Suppressor macrophage (primary cell): ENCODE data around the gene TF.
"Not testable (repeated sequence)": the region's sequence is repeated elsewhere in the genome, so short reads cannot be mapped to it uniquely, and the experiment has no call there.

Experiments used
- DNase-seq, 4 experiments: peaks; one replicate each; pipeline ENCODE4 v3.0.0-alpha.2; 2020 to 2022
- total RNA-seq, 17 experiments: gene quantifications; one replicate each; lab custom pipeline; 2026; ENCODE audit warnings: mixed read lengths in 6 of 17, inconsistent platforms in 3 of 17; lab: John Stamatoyannopoulos, UW

Gene TF
- 0 to 8.9 (median 0.06) reads per million in 17 experiments for total RNA-seq

DNA sequence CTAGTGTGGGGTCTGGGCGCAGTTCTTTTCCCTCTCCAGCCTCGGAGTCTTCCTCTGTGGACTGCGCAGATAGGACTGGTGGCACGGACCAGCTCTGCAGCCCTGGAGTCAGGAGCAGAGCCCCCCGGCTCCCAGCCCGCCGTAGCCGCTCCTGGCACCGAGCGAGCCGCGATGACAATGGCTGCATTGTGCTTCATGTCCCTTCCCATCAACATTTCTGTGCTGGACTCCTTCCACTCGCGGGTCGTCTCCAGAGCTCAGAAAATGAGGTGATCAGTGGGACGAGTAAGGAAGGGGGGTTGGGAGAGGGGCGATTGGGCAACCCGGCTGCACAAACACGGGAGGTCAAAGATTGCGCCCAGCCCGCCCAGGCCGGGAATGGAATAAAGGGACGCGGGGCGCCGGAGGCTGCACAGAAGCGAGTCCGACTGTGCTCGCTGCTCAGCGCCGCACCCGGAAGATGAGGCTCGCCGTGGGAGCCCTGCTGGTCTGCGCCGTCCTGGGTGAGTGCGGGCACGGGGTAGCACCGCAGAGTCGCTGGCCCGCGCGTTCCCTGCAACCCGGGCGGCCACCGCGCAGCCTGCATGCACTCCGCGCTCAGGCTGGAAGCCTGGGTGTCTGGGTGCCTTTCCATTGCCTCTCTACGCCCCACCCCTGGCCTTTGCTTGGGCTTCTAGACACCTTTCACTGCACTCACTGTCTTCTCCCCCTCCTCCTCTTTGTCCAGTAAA is at the start of gene TF:
Gene TF (plus strand): TSS at position 413 of the 731 bp plus-strand sequence. CDS start 48 bp downstream, at position 461.
- DNase-seq = no peak

DNA sequence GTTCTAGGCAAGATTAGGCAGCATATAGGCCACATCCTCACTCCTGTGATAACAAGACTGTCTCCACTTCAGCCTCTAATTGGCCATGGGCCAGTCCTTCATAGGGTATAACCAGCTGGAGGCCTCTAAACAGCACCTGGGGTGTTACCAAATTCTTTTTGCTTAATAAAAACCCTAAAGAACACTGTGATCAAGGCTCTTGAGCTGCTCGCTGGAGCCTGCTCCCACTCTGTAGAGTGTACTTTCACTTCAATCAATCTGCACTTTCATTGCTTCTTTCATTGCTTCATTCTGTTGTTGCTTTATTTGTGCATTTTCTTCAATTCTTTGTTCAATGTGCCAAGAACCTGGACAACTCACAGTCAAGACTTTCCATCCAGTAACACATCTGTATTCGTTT is 48.2 kb upstream of the TF start:
- DNase-seq = no peak

DNA sequence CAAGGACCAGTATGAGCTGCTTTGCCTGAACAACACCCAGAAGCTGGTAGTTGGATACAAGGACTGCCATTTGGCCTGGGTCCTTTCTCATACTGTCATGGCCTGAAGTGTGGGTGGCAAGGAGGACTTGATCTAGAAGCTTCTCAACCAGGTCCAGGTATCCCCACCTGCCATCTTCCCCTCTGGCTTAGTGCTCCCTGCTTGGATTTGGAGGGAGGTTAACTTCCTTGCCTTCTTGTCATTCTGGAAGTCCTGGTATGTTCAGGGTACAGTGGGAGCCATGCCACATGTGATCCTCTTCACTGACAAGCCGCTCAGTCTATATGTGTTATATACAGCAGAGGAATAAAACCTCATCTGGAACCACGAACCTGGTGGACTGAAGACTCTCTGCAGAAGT is 46.7 kb upstream of the TF start:
- DNase-seq = no peak

- DNase-seq = no peak
These were observed 46.3 kb upstream of the TF start for GRCh38 chr3:133699903-133700302.

- DNase-seq = no peak
These were observed 45.8 kb upstream of the TF start for GRCh38 chr3:133700351-133700750.

DNA sequence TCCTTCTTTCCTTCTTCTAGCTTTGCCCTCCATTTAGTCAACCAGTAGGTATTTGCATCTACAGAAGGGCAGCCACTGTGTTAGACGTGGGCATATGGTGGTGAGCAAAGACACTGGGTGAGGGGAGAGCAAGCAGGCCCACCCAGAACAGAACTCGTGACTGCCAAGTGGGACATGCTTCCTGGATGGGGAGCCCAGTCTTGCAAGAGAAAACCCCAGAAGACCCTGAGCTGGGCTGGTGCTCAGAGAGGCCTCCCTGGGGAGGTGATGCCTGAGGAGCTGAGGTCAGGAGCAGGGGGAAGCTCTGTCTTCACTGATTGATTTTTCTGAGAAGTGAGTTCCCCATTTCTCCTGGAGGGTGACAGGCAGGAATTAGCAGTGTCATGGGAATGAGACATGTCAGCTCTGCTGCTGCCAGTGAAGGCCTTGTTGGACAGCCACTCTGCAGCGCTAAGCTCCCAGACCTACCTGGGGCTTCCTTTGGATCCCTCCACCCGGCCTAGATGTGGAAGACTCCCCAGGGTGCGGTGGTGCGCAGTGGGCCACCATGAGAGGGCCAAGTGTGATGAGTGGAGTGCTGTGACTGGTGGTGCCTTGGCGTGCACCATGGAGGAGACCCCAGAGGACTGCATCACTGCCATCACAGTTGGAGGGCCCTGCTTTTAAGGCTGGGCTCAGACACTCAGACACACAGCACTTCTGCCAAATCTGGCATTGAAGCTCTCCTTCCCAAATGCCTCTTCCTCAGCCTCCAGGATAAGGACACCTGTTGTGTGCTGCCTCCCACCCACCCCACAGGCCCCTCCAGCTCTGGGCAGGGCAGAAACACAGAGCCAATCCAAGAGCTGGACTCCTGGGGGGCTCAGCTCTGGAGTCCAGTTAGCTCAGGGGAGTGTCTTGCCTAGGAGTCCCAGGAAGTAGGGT is 44.5 kb upstream of the TF start:
- DNase-seq = no peak

DNA sequence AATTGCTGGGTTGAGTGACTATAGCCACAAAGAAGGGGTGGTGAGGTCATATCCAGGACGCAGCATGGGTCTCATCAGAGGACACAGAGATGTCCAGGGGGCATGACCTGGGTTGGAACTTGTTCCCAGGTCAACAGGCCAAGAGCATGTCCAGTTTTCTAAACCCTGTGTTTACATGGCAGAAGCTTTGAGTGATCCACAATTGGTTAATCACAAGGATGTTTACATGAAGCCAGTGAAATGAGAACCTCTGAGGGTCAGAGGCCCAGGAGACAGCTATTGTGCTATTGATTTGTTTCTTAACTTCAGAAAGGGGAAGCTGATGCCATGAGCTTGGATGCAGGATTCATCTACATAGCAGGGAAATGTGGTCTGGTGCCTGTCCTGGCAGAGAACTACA is 42.3 kb upstream of the TF start:
- DNase-seq = no peak

DNA sequence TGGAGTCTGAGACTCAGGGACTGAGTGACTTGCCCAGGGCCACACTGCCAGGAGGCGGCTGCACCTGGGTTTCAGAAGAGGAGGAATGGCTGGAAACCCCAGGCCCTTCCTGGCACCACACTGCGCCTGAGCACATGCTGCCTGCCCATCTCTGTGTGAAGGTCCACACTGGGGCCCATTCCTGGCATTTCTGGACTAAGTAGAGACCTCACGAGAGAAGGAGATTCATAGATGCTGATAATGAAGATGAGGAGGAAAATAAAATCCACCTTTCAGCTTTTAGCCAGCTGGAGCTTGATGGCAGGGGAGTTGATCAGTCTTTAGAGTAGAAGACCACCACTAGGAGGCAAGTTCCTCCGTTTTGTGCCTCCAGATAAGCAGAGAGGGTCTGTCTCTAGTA is 40.2 kb upstream of the TF start:
- no peak for DNase-seq

DNA sequence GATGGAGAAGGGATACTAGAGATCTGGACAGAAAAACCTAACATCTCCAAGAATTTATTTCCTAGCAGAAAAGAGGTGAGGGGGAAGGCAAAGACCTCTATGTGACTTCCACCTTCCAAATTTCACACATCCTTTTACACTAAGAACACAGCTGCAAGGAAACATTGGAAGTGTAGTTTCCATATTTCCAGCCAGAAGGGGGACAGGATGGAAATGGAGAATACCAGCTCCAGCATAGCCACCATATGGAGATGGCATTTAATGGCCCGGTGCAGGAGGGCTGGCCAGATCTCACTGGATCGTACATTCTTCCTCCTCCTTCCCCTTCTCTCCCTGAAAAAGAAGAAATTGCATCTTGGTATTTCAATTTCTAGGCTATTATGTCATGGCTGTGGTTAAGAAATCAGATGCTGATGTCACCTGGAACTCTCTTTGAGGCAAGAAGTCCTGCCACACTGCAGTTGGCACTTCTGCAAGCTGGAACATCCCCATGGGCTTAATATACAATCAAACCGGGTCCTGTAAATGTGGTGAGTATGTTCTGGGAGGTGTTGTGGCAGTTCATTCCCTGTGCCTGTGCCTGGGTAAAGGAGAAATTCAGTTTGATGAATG is 36.9 kb upstream of the TF start:
- peak; percentile 9 to 43 (median 40) for DNase-seq

DNA sequence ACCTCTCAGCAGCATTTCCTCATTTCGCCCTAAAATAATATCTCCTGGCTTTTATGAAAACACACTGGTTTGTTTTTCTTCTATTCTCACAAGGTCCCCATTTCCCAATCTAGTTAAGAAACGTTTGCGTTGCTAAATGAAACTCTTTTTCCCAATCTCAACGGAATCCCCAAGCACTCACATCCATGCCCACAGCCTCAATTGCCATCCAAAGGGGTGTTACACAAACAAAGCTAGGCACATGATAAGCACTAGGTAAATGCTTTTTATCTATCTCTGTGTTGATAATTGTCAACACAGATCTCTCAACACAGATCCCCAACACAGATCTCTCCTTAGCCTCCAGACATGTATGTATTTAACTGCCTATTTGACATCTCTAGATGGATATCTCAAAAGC is 35.2 kb upstream of the TF start:
- DNase-seq = no peak

DNA sequence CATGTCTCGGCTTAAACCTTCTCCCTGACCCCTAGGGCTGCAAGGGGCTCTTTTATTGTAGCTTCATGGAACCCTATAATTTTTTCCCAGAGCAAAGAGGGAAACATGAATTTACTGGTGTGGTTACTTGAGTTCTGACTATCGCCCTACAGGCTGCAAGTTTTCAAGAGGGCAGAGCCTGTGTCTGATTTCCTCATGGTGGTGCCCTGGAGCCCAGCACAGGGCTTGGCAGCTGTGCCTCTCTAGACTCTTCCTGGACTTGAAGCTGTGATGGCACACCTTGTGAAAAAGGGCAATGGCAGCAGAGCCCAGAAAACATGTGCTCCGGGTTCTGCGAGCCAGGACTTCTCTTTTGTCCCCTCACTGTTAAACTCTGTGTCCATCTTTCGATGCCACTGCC is 34.2 kb upstream of the TF start:
- DNase-seq = no peak

DNA sequence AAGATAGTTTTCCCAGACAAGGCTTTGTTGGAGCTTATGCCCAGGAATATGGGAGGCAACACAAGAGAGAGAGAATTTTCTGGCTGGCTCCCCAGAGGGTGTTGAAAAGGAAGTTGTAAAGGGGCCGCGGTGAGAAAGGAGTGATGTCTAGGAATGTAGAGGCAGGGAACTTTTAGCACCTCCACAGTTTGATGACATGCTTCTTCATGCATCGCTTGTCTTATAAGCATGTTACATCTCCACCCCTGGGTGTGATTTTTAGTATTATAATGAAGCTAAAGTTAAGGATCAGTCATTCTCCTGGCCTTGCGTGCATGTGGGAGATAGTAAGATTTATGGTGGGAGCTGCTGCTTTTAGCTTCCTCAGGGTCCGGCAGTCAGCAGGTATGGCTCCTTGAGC is 32.8 kb upstream of the TF start:
- DNase-seq = no peak

DNA sequence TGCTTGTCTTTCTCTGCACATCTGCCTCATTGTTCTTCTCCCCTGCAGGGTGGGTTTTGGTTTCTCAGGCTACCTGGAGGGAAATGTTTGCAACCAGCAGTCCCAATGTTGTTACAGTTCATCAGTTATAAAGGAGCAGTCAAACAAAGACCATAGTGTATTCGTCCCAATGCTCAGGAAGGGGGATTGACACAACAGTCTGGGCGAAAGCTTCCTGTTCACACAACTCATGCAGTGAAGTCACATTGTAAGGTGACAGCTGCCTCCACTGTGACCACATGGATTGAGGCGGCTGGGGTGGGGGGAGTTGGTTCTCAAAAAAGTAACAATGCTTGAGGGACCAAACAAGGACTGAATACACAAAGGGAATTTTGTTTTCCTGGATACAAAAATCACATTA is 28.8 kb upstream of the TF start:
- no peak for DNase-seq

DNA sequence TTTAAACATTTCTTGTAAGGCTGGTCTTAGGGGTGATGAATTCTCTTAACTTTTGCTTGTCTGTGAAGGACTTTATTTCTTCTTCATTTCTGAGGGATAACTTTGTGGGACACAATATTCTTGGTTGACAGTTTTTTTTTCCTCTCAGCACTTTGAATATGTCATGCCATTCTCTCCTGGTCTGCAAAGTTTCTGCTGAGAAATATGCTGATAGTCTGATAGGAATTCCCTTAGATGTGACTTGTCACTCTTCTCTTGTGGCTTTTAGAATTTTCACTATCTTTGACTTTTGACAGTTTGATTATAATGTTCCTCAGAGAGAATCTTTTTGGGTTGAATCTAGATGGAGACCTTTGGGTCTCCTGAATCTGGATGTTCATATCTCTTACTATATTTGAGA is 23.3 kb upstream of the TF start:
- no peak for DNase-seq

- no peak for DNase-seq
These were observed 15.2 kb upstream of the TF start for GRCh38 chr3:133730993-133731392.

- not testable (repeated sequence) for DNase-seq
These were observed 14.0 kb upstream of the TF start for GRCh38 chr3:133732231-133732630.

- DNase-seq = no peak
These were observed 13.0 kb upstream of the TF start for GRCh38 chr3:133733226-133733625.

- no peak for DNase-seq
These were observed 11.9 kb upstream of the TF start for GRCh38 chr3:133734305-133734704.

DNA sequence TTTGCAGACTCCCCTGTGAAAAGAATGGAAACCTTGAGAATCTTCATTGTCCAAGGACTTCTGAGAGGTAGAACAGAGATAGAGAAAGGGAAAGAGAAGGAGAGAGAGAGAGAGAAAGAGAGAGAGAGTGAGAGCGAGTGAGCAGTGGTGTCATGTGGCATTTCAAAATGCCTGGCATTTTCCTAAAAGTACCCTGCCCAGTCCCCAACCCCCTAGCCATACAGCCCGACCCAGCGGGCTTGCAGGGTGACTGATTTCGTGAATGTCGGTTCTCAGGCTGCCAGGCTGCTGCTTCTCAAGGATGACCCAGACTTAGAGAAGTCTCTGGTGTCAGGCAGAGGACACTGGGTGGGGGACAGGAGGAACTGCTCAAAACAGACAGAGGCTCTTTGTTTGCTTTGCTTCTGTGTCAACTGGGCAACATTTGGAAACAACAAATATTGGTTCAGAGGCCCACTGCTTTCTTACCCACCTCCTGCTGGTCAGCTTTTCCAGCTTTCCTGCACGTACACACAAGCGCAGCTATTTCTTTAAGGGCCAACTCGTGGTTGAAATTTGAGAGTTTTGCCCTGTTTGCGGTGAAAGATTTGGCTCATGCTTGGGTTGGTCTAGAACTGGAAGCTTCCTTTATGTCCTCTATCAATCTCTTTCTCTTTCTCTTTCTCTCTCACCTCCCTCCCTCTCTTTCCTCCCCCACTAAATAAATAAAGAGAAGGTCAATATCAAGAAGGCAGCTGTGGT is 3.7 kb upstream of the TF start:
- no peak for DNase-seq

DNA sequence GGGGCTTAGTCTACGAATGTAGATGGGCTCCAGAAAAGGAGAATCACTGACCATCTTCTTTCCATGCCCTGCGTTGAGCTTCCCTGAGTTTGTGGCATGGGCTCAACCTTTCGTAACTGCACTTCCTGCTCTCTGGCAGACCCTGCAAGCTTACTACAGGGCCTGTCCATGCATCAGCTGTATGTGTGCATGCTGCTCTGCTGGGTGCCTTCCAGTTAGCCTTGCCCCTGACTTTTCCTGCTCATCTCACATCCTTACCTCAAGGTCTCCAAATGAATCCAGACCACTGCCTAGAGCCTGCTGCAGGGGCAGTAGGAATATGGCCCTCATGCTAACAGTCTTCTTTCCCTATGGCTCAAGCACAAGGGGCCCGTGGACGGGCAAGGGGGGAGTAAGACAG is 2.0 kb upstream of the TF start:
- DNase-seq = no peak

GRCh38 chr3:133745108-133745507 is 1.1 kb upstream of the TF start:
- no peak for DNase-seq

DNA sequence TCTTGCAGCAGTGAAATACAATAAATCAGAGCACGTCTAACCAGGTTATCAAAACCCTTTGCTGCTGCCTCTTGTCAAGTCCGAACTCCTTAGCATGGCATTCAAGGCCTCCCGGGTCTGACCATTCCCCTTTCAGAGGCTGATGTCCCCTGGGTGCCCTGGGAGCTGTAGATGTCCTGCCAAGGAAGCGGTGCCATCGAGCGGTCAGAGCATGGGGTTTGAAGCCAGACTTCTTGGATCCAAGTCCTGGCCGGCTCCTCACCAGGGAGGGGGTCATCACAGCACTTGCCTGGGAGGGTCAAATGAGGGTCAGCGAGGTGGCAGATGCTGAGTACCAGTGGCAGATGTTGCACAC is 496 bp downstream of the TF start:
- no peak for DNase-seq

- DNase-seq = no peak
These were observed 1.2 kb downstream of the TF start for GRCh38 chr3:133747373-133747772.
